Panc1 (cell line): ENCODE measurements around the gene SETD6.

Source experiments
- CTCF ChIP-seq: fragments of 450-650 bp; IDR thresholded peaks from 2 replicates; pipeline ENCODE4 v1.5.1; 2017; ENCODE audit warnings: mild to moderate bottlenecking
- POLR2AphosphoS5 ChIP-seq: IDR thresholded peaks from 2 replicates; pipeline ENCODE4 v1.6.1; 2012; ENCODE audit warnings: mild to moderate bottlenecking, low read depth, low read length, moderate library complexity

GRCh38 chr16:58533751-58534470 lies 18.6 kb downstream of the SETD6 start:
- no peak for TF ChIP-seq CTCF
- TF ChIP-seq POLR2AphosphoS5: no peak
